ENCODE data around the gene SDK2. TPM values are rescaled to one million over a fixed set of nuclear protein-coding genes. Genes with fewer than 3 reads are reported as not detected.

Gene SDK2
- total RNA-seq, 6 experiments from 2014 or later: 0.11 to 0.46 (median 0.25) TPM

DNA sequence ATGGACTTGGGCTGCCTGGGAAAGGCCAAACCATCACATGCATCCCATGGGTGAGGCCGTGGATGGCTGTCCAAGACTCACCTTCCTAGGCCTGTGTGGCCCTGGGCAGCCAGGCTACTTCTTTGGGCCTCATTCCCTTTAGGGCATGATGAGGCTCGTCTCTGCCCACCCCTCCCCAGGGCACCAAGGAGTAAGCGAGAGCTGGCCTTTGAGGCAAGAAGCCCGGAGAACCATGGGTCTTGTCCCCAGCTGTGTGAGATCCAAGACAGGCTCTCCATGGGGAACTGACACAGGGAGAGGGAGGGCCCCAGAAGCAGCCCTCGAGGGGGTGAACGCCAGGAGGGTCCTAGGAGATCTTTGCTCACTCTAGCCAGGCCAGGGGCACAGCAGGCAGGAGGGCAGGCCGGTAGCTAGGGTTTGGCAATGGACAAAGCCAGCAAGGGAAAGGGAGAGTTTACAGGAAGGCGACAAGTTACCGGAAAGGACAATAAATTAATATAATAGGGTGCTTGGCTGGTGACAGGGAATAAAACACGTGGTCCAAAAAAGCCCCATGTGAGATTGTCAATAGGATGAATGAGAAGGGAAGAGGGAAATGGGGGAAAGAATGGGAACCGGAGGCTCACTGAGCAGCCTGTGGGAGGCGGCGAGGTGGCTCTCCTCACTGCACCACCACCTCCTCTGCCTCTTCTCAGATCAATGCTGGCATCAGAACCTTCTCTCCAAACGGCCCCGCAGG is 119.1 kb downstream of the SDK2 start:
- intact Hi-C loops (cut with DNase I): no loop called here
- no peaks in the 10 kb centered on the region for H3K4me1 ChIP-seq
- no peak overlapping the region for H3K27ac ChIP-seq
- ATAC-seq (no peak), DNase-seq (no peak)
- 67% methylated on average over 13 of the region's 15 CpGs for WGBS (ENCODE audit: insufficient coverage, low coverage, low lambda C conversion rate, missing lambda C conversion rate)
- H3K9me3 ChIP-seq: no peaks in the 10 kb centered on the region
- no peaks in the 10 kb centered on the region for H3K36me3 ChIP-seq
- TF ChIP-seq POLR2A (IDR thresholded peaks at IDR 0.05): no peak
- TF ChIP-seq, protein P1, sequence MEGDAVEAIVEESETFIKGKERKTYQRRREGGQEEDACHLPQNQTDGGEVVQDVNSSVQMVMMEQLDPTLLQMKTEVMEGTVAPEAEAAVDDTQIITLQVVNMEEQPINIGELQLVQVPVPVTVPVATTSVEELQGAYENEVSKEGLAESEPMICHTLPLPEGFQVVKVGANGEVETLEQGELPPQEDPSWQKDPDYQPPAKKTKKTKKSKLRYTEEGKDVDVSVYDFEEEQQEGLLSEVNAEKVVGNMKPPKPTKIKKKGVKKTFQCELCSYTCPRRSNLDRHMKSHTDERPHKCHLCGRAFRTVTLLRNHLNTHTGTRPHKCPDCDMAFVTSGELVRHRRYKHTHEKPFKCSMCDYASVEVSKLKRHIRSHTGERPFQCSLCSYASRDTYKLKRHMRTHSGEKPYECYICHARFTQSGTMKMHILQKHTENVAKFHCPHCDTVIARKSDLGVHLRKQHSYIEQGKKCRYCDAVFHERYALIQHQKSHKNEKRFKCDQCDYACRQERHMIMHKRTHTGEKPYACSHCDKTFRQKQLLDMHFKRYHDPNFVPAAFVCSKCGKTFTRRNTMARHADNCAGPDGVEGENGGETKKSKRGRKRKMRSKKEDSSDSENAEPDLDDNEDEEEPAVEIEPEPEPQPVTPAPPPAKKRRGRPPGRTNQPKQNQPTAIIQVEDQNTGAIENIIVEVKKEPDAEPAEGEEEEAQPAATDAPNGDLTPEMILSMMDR (IDR thresholded peaks at IDR 0.05): no peak
- H3K27me3 ChIP-seq: no peaks in the 10 kb centered on the region
- H3K4me3 ChIP-seq: no peak overlapping the region

DNA sequence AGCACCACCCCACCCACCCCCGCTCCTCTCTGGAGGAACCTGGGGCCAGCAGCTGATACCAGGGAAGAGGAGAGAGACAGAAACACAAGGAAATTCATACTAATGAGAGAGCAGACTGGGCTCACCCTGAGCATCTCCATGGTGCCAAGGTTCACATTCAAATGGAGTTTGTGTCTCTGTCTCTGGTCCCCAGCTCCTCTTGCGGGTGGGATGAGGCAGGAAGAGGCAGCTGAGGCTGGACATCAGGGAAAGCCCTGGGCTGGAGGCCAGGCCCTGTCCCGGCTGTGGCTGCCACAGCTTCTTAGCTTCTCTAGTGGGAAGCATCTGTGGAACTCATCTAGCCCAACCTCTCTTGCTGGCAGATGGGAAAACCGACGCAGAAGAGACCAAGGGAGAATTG is 121.5 kb downstream of the SDK2 start:
- Histone ChIP-seq H3K4me1 (no peaks in the 10 kb centered on the region), H3K27ac (no peak overlapping the region), H3K9me3 (no peaks in the 10 kb centered on the region), H3K36me3 (no peaks in the 10 kb centered on the region), H3K27me3 (no peaks in the 10 kb centered on the region), H3K4me3 (no peak overlapping the region)
- intact Hi-C loops (cut with DNase I): no loop called here
- no peak for TF ChIP-seq POLR2A (IDR thresholded peaks at IDR 0.05)
- TF ChIP-seq, protein P1 (IDR thresholded peaks at IDR 0.05): no peak
- DNase-seq (no peak), ATAC-seq (no peak)
- WGBS (ENCODE audit: insufficient coverage, low coverage, low lambda C conversion rate, missing lambda C conversion rate): 40% methylated on average over 1 of the region's 5 CpGs

DNA sequence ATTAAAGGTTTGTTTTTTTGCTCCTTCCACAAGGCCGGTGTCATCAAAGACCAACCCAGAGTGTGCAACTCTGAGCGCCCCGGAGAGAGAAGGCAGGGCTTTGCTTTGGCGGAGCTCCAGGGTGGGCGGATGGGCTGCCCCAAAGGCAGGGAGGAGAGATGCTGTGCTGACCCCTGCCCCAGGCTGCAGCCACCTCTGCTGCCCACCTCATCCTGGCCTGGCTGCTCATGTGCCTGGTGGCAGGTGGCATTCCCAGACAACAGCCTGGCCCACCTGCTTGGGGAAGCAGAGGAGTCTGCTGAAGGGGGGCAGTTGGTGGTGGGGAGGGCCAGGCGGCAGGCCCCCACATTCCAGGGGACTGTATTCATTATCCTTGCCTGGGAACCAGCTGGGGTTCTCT is 122.1 kb downstream of the SDK2 start:
- ATAC-seq (no peak), DNase-seq (no peak)
- no peak overlapping the region for H3K4me3 ChIP-seq
- H3K36me3 ChIP-seq: no peaks in the 10 kb centered on the region
- intact Hi-C loops (cut with DNase I): no loop called here
- TF ChIP-seq, protein P1 (IDR thresholded peaks at IDR 0.05): no peak
- no peak for TF ChIP-seq POLR2A (IDR thresholded peaks at IDR 0.05)
- no peaks in the 10 kb centered on the region for H3K4me1 ChIP-seq
- H3K27ac ChIP-seq: no peak overlapping the region
- no peaks in the 10 kb centered on the region for H3K9me3 ChIP-seq
- WGBS (ENCODE audit: insufficient coverage, low coverage, low lambda C conversion rate, missing lambda C conversion rate): 66% methylated on average over 3 of the region's 6 CpGs
- H3K27me3 ChIP-seq: no peaks in the 10 kb centered on the region

DNA sequence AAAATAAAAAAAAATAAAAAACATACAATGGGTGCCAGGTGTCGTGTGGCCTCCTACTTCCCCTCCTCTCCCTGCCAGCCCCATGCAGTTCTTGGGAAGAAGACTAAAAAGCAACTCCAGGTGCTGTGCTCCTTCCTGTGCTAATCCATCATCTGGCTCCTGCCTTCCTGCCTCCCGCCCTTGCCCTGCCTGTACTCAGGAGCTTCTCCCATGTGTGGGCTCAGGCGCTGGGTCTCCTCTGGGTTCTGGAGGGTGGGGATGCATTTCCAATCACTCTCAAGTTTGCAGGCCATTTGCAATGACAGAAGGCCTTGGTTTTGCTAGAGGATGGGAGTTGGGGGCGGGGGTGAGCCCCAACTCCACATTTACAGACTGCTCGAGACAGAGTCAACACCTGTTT is 122.9 kb downstream of the SDK2 start:
- no peak for ATAC-seq
- H3K27ac ChIP-seq: no peak overlapping the region
- H3K27me3 ChIP-seq: no peaks in the 10 kb centered on the region
- no peaks in the 10 kb centered on the region for H3K9me3 ChIP-seq
- no peak overlapping the region for H3K4me3 ChIP-seq
- 67% methylated on average over 3 of the region's 5 CpGs for WGBS (ENCODE audit: insufficient coverage, low coverage, low lambda C conversion rate, missing lambda C conversion rate)
- intact Hi-C loops (cut with DNase I): no loop called here
- no peak for DNase-seq
- no peaks in the 10 kb centered on the region for H3K4me1 ChIP-seq
- TF ChIP-seq, protein P1 (IDR thresholded peaks at IDR 0.05): no peak
- no peak for TF ChIP-seq POLR2A (IDR thresholded peaks at IDR 0.05)
- H3K36me3 ChIP-seq: no peaks in the 10 kb centered on the region

All from right lobe of liver (tissue), 6 donors.